ENCODE results near the gene ZNF580. TPM values are rescaled to one million over a fixed set of nuclear protein-coding genes. Genes with fewer than 3 reads are reported as not detected.
A peak's percentile ranks its signal among the peaks of the same experiment; 100 is the strongest.

The ZNF580 gene
- total and polyA plus RNA-seq, 12 donors, result 16.5 to 29.9 (median 21.1) TPM

DNA sequence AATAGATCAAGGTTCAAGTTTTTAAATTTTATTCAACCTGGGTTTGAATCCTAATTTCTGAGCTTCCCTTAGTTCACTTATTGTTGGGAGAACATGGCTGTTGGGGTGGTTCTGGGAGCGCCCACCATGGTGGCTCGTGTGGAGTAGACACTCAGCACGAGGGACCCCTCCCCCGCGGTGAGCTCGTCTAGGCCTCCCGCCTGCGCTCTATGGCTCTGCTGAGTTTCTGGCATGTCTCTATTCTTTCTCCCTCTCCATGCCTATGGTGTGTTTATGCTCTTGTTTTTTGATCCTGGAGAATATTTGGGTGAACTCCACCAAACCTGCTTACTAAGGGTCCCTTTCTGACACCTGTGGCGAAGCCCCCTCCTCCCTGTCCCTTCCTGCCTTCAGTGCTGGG is 32.7 kb downstream of the ZNF580 start:
- intact Hi-C loops (cut with DNase I), result loop anchor here in 1 of 10 donors (2.0 kb wide), 1 partner anchor 17 kb away; no protein-coding TSS in a partner anchor
- Histone ChIP-seq H3K27ac (no peak overlapping the region), H3K4me1 (peaks cover 13 to 48% (median 40%) of the 10 kb centered on the region in 9 donors), H3K36me3 (peaks cover 0 to 69% (median 18%) of the 10 kb centered on the region in 9 donors), H3K9me3 (no peaks in the 10 kb centered on the region), H3K27me3 (no peaks in the 10 kb centered on the region), H3K4me3 (no peak overlapping the region)
- WGBS, 2 donors, result 75 to 80% methylated on average over 9 of the region's 9 CpGs
- DNase-seq (no peak), ATAC-seq (no peak)
- TF ChIP-seq, protein P1, sequence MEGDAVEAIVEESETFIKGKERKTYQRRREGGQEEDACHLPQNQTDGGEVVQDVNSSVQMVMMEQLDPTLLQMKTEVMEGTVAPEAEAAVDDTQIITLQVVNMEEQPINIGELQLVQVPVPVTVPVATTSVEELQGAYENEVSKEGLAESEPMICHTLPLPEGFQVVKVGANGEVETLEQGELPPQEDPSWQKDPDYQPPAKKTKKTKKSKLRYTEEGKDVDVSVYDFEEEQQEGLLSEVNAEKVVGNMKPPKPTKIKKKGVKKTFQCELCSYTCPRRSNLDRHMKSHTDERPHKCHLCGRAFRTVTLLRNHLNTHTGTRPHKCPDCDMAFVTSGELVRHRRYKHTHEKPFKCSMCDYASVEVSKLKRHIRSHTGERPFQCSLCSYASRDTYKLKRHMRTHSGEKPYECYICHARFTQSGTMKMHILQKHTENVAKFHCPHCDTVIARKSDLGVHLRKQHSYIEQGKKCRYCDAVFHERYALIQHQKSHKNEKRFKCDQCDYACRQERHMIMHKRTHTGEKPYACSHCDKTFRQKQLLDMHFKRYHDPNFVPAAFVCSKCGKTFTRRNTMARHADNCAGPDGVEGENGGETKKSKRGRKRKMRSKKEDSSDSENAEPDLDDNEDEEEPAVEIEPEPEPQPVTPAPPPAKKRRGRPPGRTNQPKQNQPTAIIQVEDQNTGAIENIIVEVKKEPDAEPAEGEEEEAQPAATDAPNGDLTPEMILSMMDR (IDR thresholded peaks at IDR 0.05), result no peak

DNA sequence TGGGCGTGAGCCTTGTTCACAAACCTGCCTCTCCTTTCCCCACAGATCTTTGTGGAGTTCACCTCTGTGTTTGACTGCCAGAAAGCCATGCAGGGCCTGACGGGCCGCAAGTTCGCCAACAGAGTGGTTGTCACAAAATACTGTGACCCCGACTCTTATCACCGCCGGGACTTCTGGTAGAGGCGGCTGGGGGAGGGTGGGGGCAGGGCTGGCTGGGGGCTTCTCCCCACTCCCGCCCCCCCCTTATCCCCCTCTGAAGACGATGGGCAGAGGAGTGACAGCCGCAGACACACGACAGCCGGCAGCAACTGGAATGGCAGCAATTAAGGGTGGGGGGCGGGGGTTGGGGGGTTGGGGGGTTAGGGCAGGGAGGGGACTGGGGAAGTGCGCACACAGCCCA is 33.1 kb downstream of the ZNF580 start:
- Histone ChIP-seq H3K4me3 (no peak overlapping the region), H3K27ac (no peak overlapping the region), H3K36me3 (peaks cover 0 to 69% (median 18%) of the 10 kb centered on the region in 9 donors), H3K27me3 (no peaks in the 10 kb centered on the region), H3K4me1 (peaks cover 13 to 52% (median 43%) of the 10 kb centered on the region in 9 donors), H3K9me3 (no peaks in the 10 kb centered on the region)
- no peak for ATAC-seq
- intact Hi-C loops (cut with DNase I), result loop anchor here in 1 of 10 donors (2.0 kb wide), 1 partner anchor 17 kb away; no protein-coding TSS in a partner anchor
- 57 to 68% methylated on average over 13 to 15 of the region's 15 CpGs for WGBS, 2 donors
- no peak for DNase-seq
- TF ChIP-seq, protein P1 (IDR thresholded peaks at IDR 0.05), result no peak

DNA sequence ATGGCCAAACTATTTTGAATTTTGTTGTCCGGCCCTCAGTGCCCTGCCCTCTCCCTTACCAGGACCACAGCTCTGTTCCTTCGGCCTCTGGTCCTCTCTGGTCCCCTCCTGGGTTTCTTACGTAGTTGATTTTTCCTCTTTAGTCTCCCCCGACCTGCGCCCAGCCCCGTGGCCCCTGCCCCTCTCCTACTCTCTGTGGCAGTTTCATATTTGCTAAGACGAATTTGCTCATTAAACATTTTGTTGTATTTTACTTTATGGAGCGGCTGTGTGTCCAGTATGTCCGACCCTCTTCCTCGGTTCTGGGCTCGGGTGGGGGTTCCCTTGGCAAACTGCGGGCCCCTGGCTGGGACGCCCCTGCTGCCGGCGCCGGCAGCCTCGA is 33.6 kb downstream of the ZNF580 start:
- 21 to 25% methylated on average over 17 of the region's 17 CpGs for WGBS, 2 donors
- peak in 1 of 8 donors; percentile 2 for ATAC-seq

DNA sequence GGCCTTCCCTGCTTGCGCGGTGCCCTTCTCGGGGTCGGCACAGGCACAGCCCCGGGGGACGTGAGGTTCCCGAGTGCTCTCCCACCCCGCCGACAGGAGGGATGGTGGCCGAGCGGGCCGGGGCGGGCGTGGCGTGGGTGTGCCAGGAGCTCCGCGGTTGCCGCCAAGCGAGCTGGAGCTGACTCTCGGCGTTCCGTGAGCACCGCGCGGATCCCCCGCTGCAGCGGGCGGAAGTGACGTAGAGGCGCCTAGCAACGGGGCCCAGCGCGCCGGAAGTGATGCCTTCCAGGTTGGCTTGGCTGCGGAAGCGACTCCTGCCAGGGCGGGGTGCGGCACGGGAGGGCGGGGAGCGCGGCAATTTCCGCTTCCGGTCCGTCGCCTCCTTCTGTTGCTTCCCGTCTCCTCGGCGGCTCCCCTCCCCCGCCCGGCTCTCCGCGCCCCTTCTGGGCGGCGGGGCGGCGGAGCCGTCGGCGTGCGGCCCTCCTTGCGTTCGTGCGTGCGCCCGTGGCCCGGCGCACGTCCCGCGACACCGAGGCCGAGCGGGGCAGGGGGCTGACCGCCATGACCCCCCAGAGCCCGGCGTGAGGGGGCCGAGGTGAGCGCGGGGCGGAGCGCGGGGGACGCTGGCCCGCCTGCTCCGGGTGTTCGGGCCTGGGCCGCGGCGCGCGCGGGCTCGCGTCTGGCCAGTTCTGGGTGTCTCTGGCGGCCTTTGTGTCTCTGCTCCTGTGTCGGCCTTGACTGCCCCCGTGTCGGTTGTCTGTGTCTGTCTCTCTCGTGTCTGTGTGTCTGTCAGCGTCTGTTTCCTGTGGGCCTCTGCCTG is 34.2 kb downstream of the ZNF580 start, which contains the start of gene EPN1:
Gene EPN1 (plus strand): TSS at position 386 of the 820 bp plus-strand sequence. CDS start 3,402 bp downstream, outside the sequence.
- H3K4me1 ChIP-seq, result peaks cover 13 to 64% (median 52%) of the 10 kb centered on the region in 9 donors
- ATAC-seq (peak; percentile 88 to 95 (median 93)), DNase-seq (peak; percentile 97 to 98)
- H3K4me3 ChIP-seq, result peak within 1 kb of the TSS; percentile 39 to 97 (median 79)
- 0 to 1% methylated on average over 73 to 99 of the region's 101 CpGs for WGBS, 2 donors
- TF ChIP-seq, protein P1 (IDR thresholded peaks at IDR 0.05), result no peak
- peak within 1 kb of the TSS; percentile 88 to 97 (median 95) for H3K27ac ChIP-seq
- intact Hi-C loops (cut with DNase I), result loop anchor here in 3 of 10 donors (1.0 kb wide), 2 partner anchors 20 to 21 kb away; partner anchors contain the start of gene U2AF2 (in 1 of the 3)
- H3K36me3 ChIP-seq, result peaks cover 0 to 69% (median 17%) of the 10 kb centered on the region in 9 donors
- H3K9me3 ChIP-seq, result no peaks in the 10 kb centered on the region
- no peaks in the 10 kb centered on the region for H3K27me3 ChIP-seq

More for the DNA sequence above, 33.6 kb downstream of the ZNF580 start:
- intact Hi-C loops (cut with DNase I), result no loop called here
- H3K4me1 ChIP-seq, result peaks cover 13 to 58% (median 46%) of the 10 kb centered on the region in 9 donors
- peaks cover 0 to 69% (median 18%) of the 10 kb centered on the region in 9 donors for H3K36me3 ChIP-seq
- no peaks in the 10 kb centered on the region for H3K27me3 ChIP-seq
- DNase-seq, result no peak
- H3K27ac ChIP-seq, result peak overlapping the region in 9 of 10 donors; percentile 88 to 97 (median 94)
- H3K9me3 ChIP-seq, result no peaks in the 10 kb centered on the region
- peak overlapping the region; percentile 39 to 97 (median 79) for H3K4me3 ChIP-seq
- TF ChIP-seq, protein P1 (IDR thresholded peaks at IDR 0.05), result no peak

Measured in heart right ventricle (tissue), 16 donors.